Ureter (tissue), 1 donor: ENCODE results near the gene MGMT. TPM values are rescaled to one million over a fixed set of nuclear protein-coding genes. Genes with fewer than 3 reads are reported as not detected.

Experiments
- DNase-seq: peaks from one replicate; pipeline ENCODE4 v3.0.0-alpha.2; 2020; ENCODE audit warnings: low spot score
- total RNA-seq: library from RNA; stranded (reverse); gene quantifications from one replicate; pipeline ENCODE4 v1.2.4, GENCODE V29; 2023
- donor health status: DM: yes; HTN: yes; CAD: no.

The MGMT gene
- total RNA-seq, 1 donor from 2014 or later: 38.6 TPM

DNA sequence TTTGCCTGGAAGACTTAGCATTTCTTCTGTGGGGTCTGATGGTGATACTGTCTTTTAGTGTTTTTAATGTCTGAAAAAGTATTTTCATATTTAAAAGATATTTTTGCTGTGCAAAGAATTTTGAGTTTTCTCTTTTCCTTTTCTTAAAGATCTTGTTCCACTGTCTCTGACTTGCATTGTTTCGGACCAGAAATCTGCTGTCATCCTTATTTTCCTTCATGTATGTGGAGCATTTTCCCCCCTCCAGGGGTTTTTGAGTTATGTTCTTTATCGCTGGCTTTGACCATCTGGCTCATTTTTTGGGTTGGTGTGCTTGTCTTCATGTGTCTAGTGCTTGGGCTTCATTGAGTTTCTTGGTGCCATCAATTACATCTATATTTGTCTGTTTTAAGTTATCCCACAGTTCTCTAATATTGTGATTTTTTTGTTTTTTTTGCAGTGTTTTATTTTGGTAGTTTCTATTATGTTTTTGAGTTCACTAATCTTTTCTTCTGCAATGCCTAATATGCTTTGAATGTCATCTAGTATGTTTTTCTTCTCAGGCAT, 119.9 kb downstream of the MGMT start:
- no peak for DNase-seq

DNA sequence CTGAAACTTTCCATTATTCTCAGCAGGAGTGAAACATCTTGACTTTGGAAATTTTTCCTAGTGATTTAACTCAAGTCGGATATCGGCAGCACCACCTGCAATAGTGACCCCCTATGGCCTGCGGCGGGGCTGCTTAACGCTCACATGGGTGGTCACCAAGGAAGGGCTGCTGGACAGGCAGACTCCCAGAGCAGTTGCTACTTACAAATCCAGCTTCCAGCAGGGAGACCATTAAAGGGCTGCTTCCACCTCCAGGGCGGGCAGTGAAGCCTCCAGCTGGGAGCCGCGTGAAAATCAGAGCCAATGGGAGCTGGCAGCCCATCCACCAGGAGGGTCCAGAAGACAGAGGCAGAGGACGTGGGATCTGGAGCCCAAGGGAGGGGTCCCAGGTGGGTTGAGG, 122.5 kb downstream of the MGMT start:
- no peak for DNase-seq

DNA sequence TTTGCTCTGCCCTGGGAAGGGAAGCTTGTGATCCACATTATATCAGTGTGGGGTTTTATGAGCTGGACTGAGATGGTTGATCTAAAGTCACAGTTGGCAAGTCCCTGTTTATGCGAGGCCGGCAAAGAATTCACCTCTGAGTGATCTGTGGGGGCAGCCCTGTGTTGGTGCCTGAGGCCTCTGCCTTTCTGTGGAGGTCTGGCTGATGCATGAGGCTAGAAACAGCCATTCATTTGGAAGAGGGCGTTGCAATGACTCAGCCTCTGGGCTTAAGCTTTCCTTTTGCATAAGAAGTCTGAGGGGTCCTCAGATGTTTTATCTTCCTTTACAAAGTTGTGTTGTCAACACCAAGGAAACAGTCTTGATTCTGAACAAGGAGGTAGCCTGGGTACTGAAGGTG, 126.9 kb downstream of the MGMT start:
- no peak for DNase-seq

DNA sequence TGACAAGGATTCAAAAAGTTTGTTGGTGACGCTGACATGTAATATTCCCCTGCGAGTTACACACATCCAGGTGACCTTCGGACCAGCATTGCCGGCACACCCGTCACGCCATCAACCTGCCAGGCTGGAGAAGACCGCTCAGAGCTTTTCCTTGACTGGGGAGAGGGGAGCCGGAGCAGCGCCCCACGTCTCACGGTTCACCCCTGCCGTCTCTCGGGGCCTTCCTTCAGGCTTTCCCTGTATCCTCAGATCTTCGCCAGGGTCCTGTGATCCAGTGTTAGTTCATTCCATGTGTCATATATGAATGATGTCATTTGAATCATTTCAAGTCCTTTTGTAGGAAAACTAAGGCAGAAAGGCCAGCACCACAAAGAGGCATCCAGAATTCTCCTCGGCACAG, 127.8 kb downstream of the MGMT start:
- DNase-seq: no peak

- DNase-seq: no peak
These were observed 131.4 kb downstream of the MGMT start for GRCh38 chr10:129598413-129598812.

DNA sequence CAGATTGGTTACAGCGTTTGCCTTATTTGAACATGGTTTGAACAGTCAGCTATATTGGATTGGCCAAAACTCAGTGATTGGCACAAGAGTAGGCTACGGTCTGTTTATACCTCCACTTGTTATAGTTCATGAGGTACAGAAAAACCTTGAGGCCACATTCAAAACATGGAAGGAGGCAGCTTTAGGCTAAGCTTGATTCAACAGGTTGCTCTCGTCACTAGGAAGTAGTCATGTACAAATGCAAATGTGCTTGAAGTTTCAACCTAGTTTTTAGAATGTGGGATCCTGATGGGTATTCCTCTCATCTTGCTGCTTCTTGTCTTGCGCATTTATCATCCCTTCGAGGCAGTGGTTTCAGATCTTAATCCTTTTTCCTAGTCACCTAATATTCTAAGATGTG, 132.1 kb downstream of the MGMT start:
- no peak for DNase-seq

GRCh38 chr10:129601737-129602136, 134.7 kb downstream of the MGMT start:
- DNase-seq: no peak

- DNase-seq: no peak
These were observed 136.0 kb downstream of the MGMT start for GRCh38 chr10:129602938-129603535.

- DNase-seq: no peak
These were observed 137.4 kb downstream of the MGMT start for GRCh38 chr10:129604333-129605032.

GRCh38 chr10:129605266-129605985, 138.4 kb downstream of the MGMT start:
- no peak for DNase-seq

DNA sequence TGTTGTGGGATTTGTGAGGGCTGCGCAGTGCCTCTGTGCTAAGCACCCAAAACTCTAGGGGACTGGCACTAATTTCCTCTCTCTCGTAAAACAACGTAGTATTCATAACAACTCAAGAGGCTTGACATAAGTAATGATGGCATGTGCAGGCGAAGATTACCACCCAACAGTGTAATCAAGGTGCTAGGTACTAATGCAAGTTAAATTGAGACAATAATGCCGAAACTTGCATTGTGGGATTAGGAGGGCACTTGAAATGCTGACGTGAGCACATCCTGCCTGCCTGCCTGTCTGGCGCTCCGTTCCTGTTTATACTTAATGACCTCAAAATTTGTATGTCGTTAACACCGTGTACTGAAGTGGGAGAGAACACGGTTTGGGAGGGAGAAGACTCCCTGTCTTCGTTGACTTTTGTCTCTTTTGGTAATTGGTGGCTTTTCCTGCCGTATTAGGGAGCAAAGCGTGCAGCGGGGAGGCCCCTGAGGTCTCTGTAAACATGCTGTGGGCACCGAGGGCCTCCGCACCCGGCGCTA, 139.0 kb downstream of the MGMT start:
- DNase-seq: no peak

DNA sequence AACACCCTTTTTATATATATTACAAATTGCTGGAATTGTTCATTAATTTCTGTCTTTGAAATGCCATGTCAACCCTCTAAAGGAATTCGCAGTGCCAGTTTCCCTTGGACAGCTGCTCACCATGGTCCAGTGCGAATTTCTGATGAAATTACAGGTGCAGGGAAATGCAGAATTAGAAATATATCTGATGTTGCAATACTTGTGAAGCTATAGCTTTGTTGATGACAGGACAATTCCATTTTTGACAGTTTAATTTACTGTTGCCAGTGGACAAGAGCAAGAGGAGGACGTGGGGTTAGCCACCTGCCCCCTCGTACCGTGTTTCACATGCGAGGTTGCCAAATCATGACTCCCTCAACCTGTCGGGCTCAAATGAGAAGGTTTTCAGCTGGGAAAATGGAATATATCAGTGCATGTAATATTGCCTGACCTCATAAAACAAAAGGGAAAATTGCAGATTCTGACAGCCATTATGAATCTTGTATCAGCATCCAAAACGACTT, 140.6 kb downstream of the MGMT start:
- no peak for DNase-seq

DNA sequence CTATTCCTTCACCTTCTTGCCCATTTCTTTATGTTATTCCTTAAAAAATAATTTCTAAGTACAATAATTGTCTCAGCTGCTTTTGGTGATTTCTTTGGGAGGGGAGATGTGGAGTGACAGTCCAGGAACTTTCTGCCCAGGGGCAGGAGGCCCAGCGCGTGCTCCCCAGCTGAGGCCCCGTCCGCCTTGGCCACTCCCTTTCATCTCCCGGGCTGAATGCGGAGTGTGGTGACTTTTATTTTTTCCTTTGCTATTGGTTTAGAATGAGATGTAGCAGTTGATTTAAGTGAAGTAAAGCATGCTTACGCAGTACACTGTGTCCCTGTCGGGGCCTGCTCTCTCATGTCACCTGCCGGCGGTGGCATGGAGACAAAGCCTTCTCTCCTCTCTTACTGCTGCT, 141.6 kb downstream of the MGMT start:
- DNase-seq: no peak

- DNase-seq: no peak
These were observed 142.5 kb downstream of the MGMT start for GRCh38 chr10:129609551-129609950.

- DNase-seq: no peak
These were observed 145.6 kb downstream of the MGMT start for GRCh38 chr10:129612481-129613109.

GRCh38 chr10:129613377-129613980, 146.4 kb downstream of the MGMT start:
- no peak for DNase-seq

- no peak for DNase-seq
These were observed 147.3 kb downstream of the MGMT start for GRCh38 chr10:129614341-129614740.

DNA sequence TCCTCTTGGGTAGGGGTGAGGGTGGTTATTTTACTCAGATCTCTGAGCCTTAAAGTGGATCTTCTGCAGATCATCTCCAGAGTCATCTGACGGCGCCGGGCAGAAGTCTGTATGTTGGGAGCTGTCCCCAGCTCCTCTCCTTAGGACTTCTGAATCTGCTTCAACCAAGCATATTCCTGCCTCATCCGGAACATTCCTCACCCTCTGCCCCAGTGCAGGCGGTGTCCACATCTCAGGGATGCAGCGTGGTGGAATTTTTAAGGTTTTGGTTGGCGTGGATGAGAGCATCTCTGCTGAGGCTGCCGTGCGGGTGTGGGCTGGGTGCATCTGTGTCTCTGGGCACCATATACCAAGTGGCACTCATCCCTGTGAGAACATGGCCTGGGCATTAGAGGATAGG, 148.3 kb downstream of the MGMT start:
- DNase-seq: no peak

- no peak for DNase-seq
These were observed 149.0 kb downstream of the MGMT start for GRCh38 chr10:129615921-129616525.

- DNase-seq: no peak
These were observed 150.7 kb downstream of the MGMT start for GRCh38 chr10:129617768-129618167.

GRCh38 chr10:129621062-129621461, 154.0 kb downstream of the MGMT start:
- no peak for DNase-seq
